ENCODE data around the gene CTBP2.

Gene CTBP2

GRCh38 chr10:124983321-124983720 lies 177.0 kb downstream of the CTBP2 start:
- Histone ChIP-seq H3K9me2 (replicated peaks; ENCODE audit: insufficient read depth, low read length) (no peaks in the 10 kb centered on the region), H3K9ac (ENCODE audit: low read length) (no peak overlapping the region), H4K20me1 (ENCODE audit: insufficient read depth, low read length) (no peaks in the 10 kb centered on the region), H3K27me3 (replicated peaks; ENCODE audit: insufficient read depth, low read length) (no peaks in the 10 kb centered on the region), H3K4me2 (ENCODE audit: low read depth, low read length) (no peak overlapping the region), H3K9me3 (replicated peaks; ENCODE audit: insufficient read depth, low read length) (no peaks in the 10 kb centered on the region), H3K79me2 (ENCODE audit: low read length) (no peaks in the 10 kb centered on the region), H3K4me1 (ENCODE audit: low read length) (peaks cover 17% of the 10 kb centered on the region), H3K27ac (ENCODE audit: low read length) (no peak overlapping the region), H2AFZ (ENCODE audit: low read length) (no peak overlapping the region), H3F3A (ENCODE audit: insufficient read depth, low read length) (peaks cover 9% of the 10 kb centered on the region; the same call in 1 of the 2 replicates), H3K36me3 (replicated peaks; ENCODE audit: insufficient read depth, low read length) (peaks cover 5% of the 10 kb centered on the region; the same call in 1 of the 2 replicates), H3K4me3 (ENCODE audit: low read length) (no peak overlapping the region)
- no peak for DNase-seq
- TF ChIP-seq EZH2 (optimal IDR thresholded peaks at IDR 0.05; ENCODE audit: low read depth, low read length), result no peak
- TF ChIP-seq, protein P1, sequence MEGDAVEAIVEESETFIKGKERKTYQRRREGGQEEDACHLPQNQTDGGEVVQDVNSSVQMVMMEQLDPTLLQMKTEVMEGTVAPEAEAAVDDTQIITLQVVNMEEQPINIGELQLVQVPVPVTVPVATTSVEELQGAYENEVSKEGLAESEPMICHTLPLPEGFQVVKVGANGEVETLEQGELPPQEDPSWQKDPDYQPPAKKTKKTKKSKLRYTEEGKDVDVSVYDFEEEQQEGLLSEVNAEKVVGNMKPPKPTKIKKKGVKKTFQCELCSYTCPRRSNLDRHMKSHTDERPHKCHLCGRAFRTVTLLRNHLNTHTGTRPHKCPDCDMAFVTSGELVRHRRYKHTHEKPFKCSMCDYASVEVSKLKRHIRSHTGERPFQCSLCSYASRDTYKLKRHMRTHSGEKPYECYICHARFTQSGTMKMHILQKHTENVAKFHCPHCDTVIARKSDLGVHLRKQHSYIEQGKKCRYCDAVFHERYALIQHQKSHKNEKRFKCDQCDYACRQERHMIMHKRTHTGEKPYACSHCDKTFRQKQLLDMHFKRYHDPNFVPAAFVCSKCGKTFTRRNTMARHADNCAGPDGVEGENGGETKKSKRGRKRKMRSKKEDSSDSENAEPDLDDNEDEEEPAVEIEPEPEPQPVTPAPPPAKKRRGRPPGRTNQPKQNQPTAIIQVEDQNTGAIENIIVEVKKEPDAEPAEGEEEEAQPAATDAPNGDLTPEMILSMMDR (IDR thresholded peaks at IDR 0.05; ENCODE audit: low read length), result no peak
- no peak for TF ChIP-seq EZH2phosphoT487 (IDR thresholded peaks at IDR 0.05; ENCODE audit: low read length)

GRCh38 chr10:124978376-124978725 lies 182.0 kb downstream of the CTBP2 start:
- H3K27me3 ChIP-seq (replicated peaks; ENCODE audit: insufficient read depth, low read length), result no peaks in the 10 kb centered on the region
- H3K4me1 ChIP-seq (ENCODE audit: low read length), result 0 out of 2 replicates have a peak, but pooled peaks cover 3% of the 10 kb centered on the region
- H4K20me1 ChIP-seq (ENCODE audit: insufficient read depth, low read length), result no peaks in the 10 kb centered on the region; the same call in 1 of the 2 replicates
- H3K9me3 ChIP-seq (replicated peaks; ENCODE audit: insufficient read depth, low read length), result no peaks in the 10 kb centered on the region
- no peaks in the 10 kb centered on the region for H3K9me2 ChIP-seq (replicated peaks; ENCODE audit: insufficient read depth, low read length)
- no peaks in the 10 kb centered on the region for H3F3A ChIP-seq (ENCODE audit: insufficient read depth, low read length)
- no peak for DNase-seq
- H3K4me3 ChIP-seq (ENCODE audit: low read length), result no peak overlapping the region
- no peak overlapping the region for H3K9ac ChIP-seq (ENCODE audit: low read length)
- no peak for TF ChIP-seq EZH2phosphoT487 (IDR thresholded peaks at IDR 0.05; ENCODE audit: low read length)
- TF ChIP-seq, protein P1 (IDR thresholded peaks at IDR 0.05; ENCODE audit: low read length), result no peak
- H3K27ac ChIP-seq (ENCODE audit: low read length), result no peak overlapping the region
- H2AFZ ChIP-seq (ENCODE audit: low read length), result no peak overlapping the region
- no peaks in the 10 kb centered on the region for H3K79me2 ChIP-seq (ENCODE audit: low read length)
- H3K36me3 ChIP-seq (replicated peaks; ENCODE audit: insufficient read depth, low read length), result no peaks in the 10 kb centered on the region; the same call in 1 of the 2 replicates
- no peak overlapping the region for H3K4me2 ChIP-seq (ENCODE audit: low read depth, low read length)

DNA sequence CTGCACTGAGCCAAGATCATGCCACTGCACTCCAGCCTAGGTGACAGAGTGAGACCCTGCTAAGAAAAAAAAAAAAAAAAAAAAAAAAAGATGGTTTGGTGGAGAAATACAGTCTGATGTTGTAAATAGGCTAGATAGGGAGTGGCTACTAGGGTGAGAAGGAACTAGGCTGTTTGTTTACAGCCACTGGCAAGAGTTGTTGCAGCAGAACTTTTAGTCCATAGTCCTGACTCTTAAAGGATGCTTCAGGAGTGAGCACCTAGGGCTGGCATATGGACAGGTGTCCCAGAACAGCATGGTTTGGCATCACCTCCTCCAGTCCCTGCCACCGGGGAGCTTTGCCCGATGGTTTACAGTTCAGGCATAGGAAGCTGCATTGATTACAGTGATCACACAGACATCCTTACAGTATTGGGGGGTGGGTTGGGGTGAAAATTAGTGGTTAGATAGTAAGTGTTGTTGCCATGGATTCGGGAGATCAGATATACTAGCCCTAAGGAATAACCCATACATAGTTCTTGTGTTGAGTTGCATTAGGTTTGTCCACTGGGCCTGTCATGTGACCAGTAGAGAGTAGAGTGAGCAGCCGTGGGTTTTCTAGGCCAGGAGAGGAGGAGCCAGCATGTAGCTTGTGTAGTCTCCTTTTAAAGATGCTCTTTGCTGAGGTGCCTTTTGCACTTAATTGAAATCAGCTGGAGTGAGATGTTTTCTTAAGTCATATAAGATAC lies 182.6 kb downstream of the CTBP2 start:
- H3F3A ChIP-seq (ENCODE audit: insufficient read depth, low read length), result no peaks in the 10 kb centered on the region
- no peak overlapping the region for H3K4me3 ChIP-seq (ENCODE audit: low read length)
- no peak overlapping the region for H3K27ac ChIP-seq (ENCODE audit: low read length)
- TF ChIP-seq EZH2 (optimal IDR thresholded peaks at IDR 0.05; ENCODE audit: low read depth, low read length) (no peak), EZH2phosphoT487 (IDR thresholded peaks at IDR 0.05; ENCODE audit: low read length) (no peak)
- TF ChIP-seq, protein P1 (IDR thresholded peaks at IDR 0.05; ENCODE audit: low read length), result no peak
- H2AFZ ChIP-seq (ENCODE audit: low read length), result no peak overlapping the region
- no peak overlapping the region for H3K4me2 ChIP-seq (ENCODE audit: low read depth, low read length)
- no peaks in the 10 kb centered on the region for H3K27me3 ChIP-seq (replicated peaks; ENCODE audit: insufficient read depth, low read length)
- H4K20me1 ChIP-seq (ENCODE audit: insufficient read depth, low read length), result no peaks in the 10 kb centered on the region; the same call in 1 of the 2 replicates
- H3K9me3 ChIP-seq (replicated peaks; ENCODE audit: insufficient read depth, low read length), result no peaks in the 10 kb centered on the region
- no peaks in the 10 kb centered on the region for H3K9me2 ChIP-seq (replicated peaks; ENCODE audit: insufficient read depth, low read length)
- no peak for DNase-seq
- no peak overlapping the region for H3K9ac ChIP-seq (ENCODE audit: low read length)
- H3K36me3 ChIP-seq (replicated peaks; ENCODE audit: insufficient read depth, low read length), result no peaks in the 10 kb centered on the region; the same call in 1 of the 2 replicates
- peaks cover under 1% of the 10 kb centered on the region for H3K79me2 ChIP-seq (ENCODE audit: low read length)
- H3K4me1 ChIP-seq (ENCODE audit: low read length), result no peaks in the 10 kb centered on the region

Measured in MM.1S (cell line).